Measurements from ENCODE around the gene ACTR1B. TPM values are rescaled to one million over a fixed set of nuclear protein-coding genes. Genes with fewer than 3 reads are reported as not detected.

Gene ACTR1B
- total RNA-seq, 2 donors from 2014 or later: 40.8 to 71.5 TPM

DNA sequence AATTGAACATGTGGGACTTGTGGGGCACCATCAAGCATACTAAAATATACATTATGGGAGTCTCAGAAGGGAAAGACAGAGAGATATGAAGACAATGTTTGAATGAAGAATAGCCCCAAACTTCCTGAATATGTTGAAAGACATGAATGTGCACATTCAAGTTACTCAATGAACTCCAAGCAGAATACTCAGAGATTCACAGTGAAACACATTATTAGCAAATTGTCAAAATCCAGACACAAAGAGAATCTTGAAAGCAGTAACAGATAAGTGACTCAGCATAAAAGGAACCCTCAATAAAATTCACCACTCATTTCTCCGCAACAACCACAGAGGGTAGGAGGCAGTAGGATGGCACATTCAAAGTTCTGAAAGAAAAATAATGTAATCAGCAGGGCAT lies 14.5 kb upstream of the ACTR1B start:
- no peak overlapping the region for H3K4me3 ChIP-seq
- H3K9me3 ChIP-seq: no peaks in the 10 kb centered on the region
- no peaks in the 10 kb centered on the region for H3K27me3 ChIP-seq
- no peak for DNase-seq (ENCODE audit: low spot score)
- H3K36me3 ChIP-seq: no peaks in the 10 kb centered on the region
- H3K27ac ChIP-seq: no peak overlapping the region
- TF ChIP-seq, protein P1, sequence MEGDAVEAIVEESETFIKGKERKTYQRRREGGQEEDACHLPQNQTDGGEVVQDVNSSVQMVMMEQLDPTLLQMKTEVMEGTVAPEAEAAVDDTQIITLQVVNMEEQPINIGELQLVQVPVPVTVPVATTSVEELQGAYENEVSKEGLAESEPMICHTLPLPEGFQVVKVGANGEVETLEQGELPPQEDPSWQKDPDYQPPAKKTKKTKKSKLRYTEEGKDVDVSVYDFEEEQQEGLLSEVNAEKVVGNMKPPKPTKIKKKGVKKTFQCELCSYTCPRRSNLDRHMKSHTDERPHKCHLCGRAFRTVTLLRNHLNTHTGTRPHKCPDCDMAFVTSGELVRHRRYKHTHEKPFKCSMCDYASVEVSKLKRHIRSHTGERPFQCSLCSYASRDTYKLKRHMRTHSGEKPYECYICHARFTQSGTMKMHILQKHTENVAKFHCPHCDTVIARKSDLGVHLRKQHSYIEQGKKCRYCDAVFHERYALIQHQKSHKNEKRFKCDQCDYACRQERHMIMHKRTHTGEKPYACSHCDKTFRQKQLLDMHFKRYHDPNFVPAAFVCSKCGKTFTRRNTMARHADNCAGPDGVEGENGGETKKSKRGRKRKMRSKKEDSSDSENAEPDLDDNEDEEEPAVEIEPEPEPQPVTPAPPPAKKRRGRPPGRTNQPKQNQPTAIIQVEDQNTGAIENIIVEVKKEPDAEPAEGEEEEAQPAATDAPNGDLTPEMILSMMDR (IDR thresholded peaks at IDR 0.05): no peak
- no peaks in the 10 kb centered on the region for H3K4me1 ChIP-seq

DNA sequence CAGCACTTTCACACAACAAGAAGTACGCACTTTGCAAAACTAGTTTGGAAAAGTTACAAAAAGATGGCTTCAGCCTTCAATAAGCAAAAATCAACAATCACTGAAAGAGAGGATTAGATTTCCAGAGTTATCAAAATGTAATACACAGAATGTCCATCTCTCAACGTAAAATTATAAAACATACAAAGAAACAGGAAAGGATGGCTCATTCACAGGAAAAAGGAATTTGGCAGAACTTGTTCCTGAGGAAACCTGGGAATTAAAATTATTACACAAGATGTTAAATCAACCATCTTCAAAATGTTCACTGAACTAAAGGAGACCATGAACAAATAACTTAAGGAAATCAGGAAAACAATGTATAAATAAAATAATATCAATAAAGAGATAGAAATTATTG lies 13.6 kb upstream of the ACTR1B start:
- Histone ChIP-seq H3K4me3 (no peak overlapping the region), H3K27ac (no peak overlapping the region), H3K27me3 (no peaks in the 10 kb centered on the region), H3K36me3 (no peaks in the 10 kb centered on the region), H3K9me3 (no peaks in the 10 kb centered on the region), H3K4me1 (no peaks in the 10 kb centered on the region)
- TF ChIP-seq, protein P1 (IDR thresholded peaks at IDR 0.05): no peak
- no peak for DNase-seq (ENCODE audit: low spot score)

- no peak for DNase-seq (ENCODE audit: low spot score)
- TF ChIP-seq, protein P1 (IDR thresholded peaks at IDR 0.05): no peak
- no peaks in the 10 kb centered on the region for H3K27me3 ChIP-seq
- no peaks in the 10 kb centered on the region for H3K4me1 ChIP-seq
- H3K36me3 ChIP-seq: no peaks in the 10 kb centered on the region
- H3K4me3 ChIP-seq: no peak overlapping the region
- no peak overlapping the region for H3K27ac ChIP-seq
- no peaks in the 10 kb centered on the region for H3K9me3 ChIP-seq
These were observed 12.8 kb upstream of the ACTR1B start for GRCh38 chr2:97676620-97677019.

DNA sequence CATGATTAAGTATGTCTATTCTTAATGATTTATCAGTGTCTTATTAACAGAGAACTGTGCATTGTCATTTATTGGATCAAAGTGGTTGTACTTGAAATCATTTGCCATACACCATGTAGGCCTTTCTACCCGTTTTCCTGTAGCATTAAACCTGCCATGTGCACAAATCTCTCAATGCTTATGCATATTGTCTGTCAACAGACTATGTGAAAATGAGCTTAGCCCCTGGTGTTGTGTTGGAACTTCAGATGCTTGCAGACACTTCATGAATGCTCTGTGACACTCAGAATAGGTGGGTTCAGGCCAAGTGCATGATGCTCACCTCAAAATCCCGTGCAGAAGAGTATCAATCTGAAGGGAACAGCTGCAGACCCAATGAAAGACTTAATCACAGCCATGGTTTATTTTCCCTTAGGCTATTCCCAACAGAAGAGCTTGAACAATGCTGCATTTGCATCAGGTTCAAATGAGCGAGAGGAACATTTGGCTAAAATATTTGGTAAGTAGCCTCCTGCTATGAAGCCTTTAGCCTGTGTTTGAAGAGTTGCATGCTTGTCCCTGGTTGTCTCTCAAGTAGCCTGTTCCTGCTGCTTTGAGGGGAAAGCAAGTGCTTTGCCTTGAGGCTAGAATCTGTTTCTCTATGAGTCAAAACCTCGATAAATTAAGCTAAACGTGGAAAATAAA lies 11.7 kb upstream of the ACTR1B start:
- no peak overlapping the region for H3K27ac ChIP-seq
- H3K27me3 ChIP-seq: no peaks in the 10 kb centered on the region
- no peak for DNase-seq (ENCODE audit: low spot score)
- no peaks in the 10 kb centered on the region for H3K9me3 ChIP-seq
- no peaks in the 10 kb centered on the region for H3K36me3 ChIP-seq
- H3K4me3 ChIP-seq: no peak overlapping the region
- H3K4me1 ChIP-seq: no peaks in the 10 kb centered on the region
- TF ChIP-seq, protein P1 (IDR thresholded peaks at IDR 0.05): no peak

GRCh38 chr2:97673915-97674283 lies 10.1 kb upstream of the ACTR1B start:
- TF ChIP-seq, protein P1 (IDR thresholded peaks at IDR 0.05): no peak
- Histone ChIP-seq H3K9me3 (no peaks in the 10 kb centered on the region), H3K4me1 (no peaks in the 10 kb centered on the region), H3K27ac (no peak overlapping the region), H3K36me3 (no peaks in the 10 kb centered on the region), H3K4me3 (no peak overlapping the region), H3K27me3 (no peaks in the 10 kb centered on the region)
- DNase-seq (ENCODE audit: low spot score): no peak
